Dendritic cell treated with granulocyte-macrophage colony-stimulating factor and Interleukin-4, amounts not matched to agents 40 ng/mL and 50 ng/mL, for 4 days (primary cell): ENCODE data around the gene CNGB1.
"Not testable (repeated sequence)": the region's sequence is repeated elsewhere in the genome, so short reads cannot be mapped to it uniquely, and the experiment has no call there.

ENCODE experiments used
- H3K27ac Mint-ChIP-seq: one replicate; pipeline ENCODE4 v1.8.0; 2022; ENCODE audit warnings: mild to moderate bottlenecking, mixed read lengths
- H3K27me3 Mint-ChIP-seq: one replicate; pipeline ENCODE4 v1.8.0; 2022; ENCODE audit warnings: mild to moderate bottlenecking, mixed read lengths
- H3K36me3 Mint-ChIP-seq: one replicate; pipeline ENCODE4 v1.8.0; 2022; ENCODE audit warnings: low read depth, mixed read lengths
- H3K4me1 Mint-ChIP-seq: one replicate; pipeline ENCODE4 v1.8.0; 2022; ENCODE audit warnings: low read depth, mixed read lengths
- H3K4me3 Mint-ChIP-seq: one replicate; pipeline ENCODE4 v1.8.0; 2022; ENCODE audit warnings: mild to moderate bottlenecking, moderate library complexity, mixed read lengths
- H3K9me3 Mint-ChIP-seq: one replicate; pipeline ENCODE4 v1.8.0; 2022; ENCODE audit warnings: mixed read lengths
- intact Hi-C: fragments of 100-400 bp; cut with micrococcal nuclease; formaldehyde crosslinking; loops from one replicate; pipeline ENCODE4 v1.15.0; 2022

Gene CNGB1

DNA sequence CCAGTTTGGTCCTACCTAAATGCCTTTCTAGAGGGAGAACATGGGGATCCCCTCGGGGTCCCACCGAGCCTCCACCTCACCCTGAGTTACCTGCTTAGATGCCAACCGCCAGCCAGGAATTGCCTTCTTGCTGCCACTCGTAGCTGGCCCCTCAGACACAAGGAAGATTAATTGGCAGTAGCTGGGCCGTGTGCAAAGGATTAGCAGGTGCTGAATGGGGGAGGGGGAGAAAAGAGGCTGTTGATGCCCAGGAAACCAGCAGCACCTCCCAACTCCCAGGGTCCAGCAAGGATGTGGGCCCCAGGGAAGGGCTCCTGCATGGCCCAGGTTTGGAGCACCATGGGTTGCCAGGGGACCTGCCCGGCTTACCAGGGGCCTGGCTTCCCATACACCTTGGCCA, at the start of gene CNGB1:
Gene CNGB1 (minus strand): TSS at position 159 of the 400 bp plus-strand sequence. CDS start 3,842 bp downstream, outside the sequence.
- H3K4me1 Mint-ChIP-seq, result peaks cover 5% of the 10 kb centered on the region
- H3K4me3 Mint-ChIP-seq, result no peak within 1 kb of the TSS
- no peak within 1 kb of the TSS for H3K27ac Mint-ChIP-seq
- peaks cover 1% of the 10 kb centered on the region for H3K27me3 Mint-ChIP-seq
- H3K36me3 Mint-ChIP-seq, result no peaks in the 10 kb centered on the region
- H3K9me3 Mint-ChIP-seq, result no peaks in the 10 kb centered on the region
- intact Hi-C loops, result no loop called here

DNA sequence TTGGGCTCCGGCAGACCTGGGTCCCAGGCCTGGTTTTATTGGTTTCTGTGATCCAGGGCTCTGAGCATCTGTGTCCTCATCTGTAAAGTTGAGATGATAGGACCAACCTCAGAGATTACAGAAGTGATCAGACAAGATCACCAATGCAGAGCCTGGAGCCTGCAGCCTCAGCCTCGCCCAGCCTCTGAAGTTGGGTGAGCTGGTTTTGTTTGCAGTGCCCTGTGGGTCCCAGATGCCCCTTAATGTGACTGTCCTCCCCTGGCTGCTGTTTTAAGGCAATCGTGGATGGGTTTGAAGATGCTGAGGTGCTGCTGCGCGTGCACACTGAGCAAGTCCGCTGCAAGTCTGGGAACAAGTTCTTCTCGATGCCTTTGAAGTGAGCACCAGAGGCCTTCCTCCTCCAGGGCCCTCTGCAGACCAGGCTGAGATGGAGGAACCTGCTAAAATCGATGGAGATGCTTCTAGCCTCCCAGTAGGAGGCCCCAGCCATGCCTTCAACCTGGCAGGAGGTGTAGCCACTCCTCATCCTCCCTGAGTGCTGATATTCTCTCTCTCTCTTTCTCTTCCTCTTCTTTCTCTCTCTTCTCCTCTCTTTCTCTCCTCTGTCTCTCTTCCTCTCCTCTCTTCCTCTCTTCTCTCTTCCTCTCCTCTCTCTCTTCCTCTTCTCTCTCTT, 49.1 kb upstream of the CNGB1 start:
- H3K27me3 Mint-ChIP-seq, result peaks cover 30% of the 10 kb centered on the region
- peaks cover 21% of the 10 kb centered on the region for H3K36me3 Mint-ChIP-seq
- no peaks in the 10 kb centered on the region for H3K9me3 Mint-ChIP-seq
- no peak overlapping the region for H3K27ac Mint-ChIP-seq
- intact Hi-C loops, result loop anchor here (1.0 to 5.0 kb wide), 2 partner anchors 102 to 287 kb away; no protein-coding TSS in a partner anchor
- H3K4me1 Mint-ChIP-seq, result peaks cover 19% of the 10 kb centered on the region
- H3K4me3 Mint-ChIP-seq, result no peak overlapping the region

DNA sequence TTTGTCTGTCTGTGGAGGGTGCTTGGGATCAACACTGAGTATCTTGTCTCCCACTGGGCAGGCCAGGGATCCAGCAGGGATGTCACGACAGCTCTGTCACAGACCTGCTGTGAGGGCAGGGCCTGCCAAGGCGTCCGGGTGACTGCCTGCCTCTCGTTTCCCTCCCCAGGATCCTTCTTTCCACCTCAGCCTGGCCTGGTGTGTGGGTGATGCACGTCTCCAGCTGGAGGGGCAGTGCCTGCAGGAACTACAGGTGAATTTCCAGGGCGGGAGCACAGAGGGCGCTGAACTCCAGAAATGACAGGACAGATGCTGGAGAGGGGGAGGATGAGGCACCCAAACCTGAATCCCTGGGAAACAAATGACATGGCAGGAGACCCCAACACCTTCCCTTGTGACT, 47.9 kb upstream of the CNGB1 start:
- Mint-ChIP-seq H3K27me3 (peaks cover 18% of the 10 kb centered on the region), H3K4me3 (no peak overlapping the region)

GRCh38 chr16:58016840-58017446, 46.0 kb upstream of the CNGB1 start:
- Mint-ChIP-seq H3K27ac (no peak overlapping the region), H3K4me3 (no peak overlapping the region), H3K36me3 (peaks cover 42% of the 10 kb centered on the region), H3K9me3 (no peaks in the 10 kb centered on the region), H3K27me3 (no peaks in the 10 kb centered on the region), H3K4me1 (peaks cover 8% of the 10 kb centered on the region)
- intact Hi-C loops, result no loop called here

More for the DNA sequence above, 47.9 kb upstream of the CNGB1 start:
- peaks cover 29% of the 10 kb centered on the region for H3K36me3 Mint-ChIP-seq
- no peaks in the 10 kb centered on the region for H3K9me3 Mint-ChIP-seq
- intact Hi-C loops, result no loop called here
- peaks cover 13% of the 10 kb centered on the region for H3K4me1 Mint-ChIP-seq
- no peak overlapping the region for H3K27ac Mint-ChIP-seq

DNA sequence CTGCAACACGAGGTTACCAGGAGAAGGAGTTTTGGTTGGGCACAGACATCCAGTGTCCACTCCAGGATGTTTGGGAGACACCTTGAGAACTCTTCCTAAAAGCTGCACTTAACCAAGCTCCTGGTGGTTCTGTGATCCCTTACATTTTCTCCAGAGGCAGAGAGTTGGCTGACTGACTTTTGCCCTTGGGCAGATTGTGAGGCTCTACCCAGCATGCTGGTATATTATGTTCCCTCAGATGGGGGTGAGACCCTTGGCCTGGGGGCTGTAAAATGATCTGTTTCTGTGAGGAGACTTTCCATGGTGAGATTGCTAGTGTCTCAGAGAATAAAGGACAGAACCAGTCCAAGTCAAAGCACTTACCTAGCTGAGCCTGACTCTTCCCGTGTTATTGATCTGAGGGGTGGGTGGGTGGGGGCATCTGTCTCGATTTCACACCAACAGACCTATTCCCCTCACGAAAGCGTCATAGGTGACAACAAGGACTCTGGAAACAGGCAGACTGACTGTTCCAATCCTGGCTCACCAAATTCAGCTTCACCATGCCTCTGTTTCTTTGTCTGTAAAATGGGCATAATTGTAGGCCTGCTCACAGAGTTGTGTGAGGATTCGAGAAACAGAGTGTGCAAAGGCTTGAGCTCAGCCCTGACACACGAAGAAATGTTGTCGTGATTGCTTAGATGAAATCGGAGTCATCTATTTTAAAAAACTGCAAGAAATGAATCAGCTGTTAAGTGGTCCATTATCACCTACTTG, 42.5 kb upstream of the CNGB1 start:
- Mint-ChIP-seq H3K27me3 (no peaks in the 10 kb centered on the region), H3K36me3 (peaks cover 56% of the 10 kb centered on the region), H3K9me3 (no peaks in the 10 kb centered on the region), H3K4me1 (peaks cover 1% of the 10 kb centered on the region), H3K4me3 (no peak overlapping the region), H3K27ac (no peak overlapping the region)
- intact Hi-C loops, result no loop called here

DNA sequence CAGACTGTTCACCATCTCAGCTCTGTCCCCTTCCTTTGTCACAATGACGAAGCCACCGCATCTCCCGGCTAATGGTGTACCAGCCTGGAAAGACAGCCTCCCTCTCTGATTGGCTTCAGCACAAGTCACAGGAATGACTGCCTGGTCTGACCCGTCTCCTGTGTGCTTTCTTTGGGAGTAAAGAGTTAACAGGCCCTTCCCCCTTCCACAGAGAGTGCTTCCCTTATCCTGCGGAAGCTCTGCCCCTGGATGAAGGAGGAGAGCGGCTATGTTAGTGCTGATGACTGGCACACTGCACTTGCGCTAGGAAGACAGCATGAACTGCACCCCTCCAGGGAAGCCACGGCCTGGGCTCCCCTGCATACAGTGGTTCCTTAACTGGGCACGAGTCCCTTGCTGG, 41.6 kb upstream of the CNGB1 start:
- no peak overlapping the region for H3K4me3 Mint-ChIP-seq
- H3K27ac Mint-ChIP-seq, result no peak overlapping the region
- H3K36me3 Mint-ChIP-seq, result peaks cover 65% of the 10 kb centered on the region
- intact Hi-C loops, result no loop called here
- H3K9me3 Mint-ChIP-seq, result no peaks in the 10 kb centered on the region
- peaks cover 5% of the 10 kb centered on the region for H3K4me1 Mint-ChIP-seq
- H3K27me3 Mint-ChIP-seq, result no peaks in the 10 kb centered on the region

DNA sequence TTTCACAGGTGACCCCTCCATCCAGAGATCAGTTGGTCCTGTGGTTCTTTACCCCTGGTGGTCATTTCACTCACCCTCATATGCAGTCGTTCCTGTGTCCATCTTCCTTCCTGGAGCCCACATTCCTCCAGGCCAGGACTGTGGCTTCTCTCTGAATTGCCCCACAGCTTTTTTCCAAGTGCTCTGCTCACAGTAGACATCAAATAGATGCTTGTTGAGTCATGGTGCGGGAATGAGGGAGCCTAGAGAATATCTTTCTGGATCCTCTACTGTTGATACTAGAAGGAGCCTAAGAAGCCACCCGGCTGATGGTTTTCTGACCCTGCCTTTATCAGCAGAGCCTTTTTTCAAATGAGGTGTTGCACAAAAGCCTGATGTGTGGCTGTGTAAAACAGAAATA, 40.7 kb upstream of the CNGB1 start:
- Mint-ChIP-seq H3K27me3 (no peaks in the 10 kb centered on the region), H3K9me3 (no peaks in the 10 kb centered on the region), H3K4me1 (peaks cover 5% of the 10 kb centered on the region), H3K36me3 (peaks cover 73% of the 10 kb centered on the region), H3K27ac (no peak overlapping the region), H3K4me3 (no peak overlapping the region)
- intact Hi-C loops, result no loop called here

DNA sequence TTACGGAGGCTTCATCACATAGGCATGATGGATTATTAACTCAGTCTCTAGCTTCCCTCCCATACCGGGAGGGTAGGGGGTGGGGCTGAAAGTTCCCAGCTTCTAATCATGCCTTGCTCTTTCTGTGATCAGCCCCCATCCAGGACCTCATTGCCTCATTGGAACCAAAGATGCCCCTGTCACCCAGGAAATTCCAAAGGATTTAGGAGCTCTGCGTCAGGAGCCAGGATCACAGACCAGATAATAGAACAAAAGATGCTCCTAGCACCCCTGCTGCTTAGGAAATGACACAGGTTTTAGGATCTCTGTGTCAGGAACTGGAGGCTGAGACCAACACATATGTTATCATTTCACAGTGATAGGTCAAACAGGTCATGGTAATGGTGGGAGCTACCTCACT, 40.0 kb upstream of the CNGB1 start:
- intact Hi-C loops, result no loop called here
- Mint-ChIP-seq H3K4me1 (peaks cover 5% of the 10 kb centered on the region), H3K4me3 (no peak overlapping the region), H3K27me3 (no peaks in the 10 kb centered on the region), H3K9me3 (no peaks in the 10 kb centered on the region), H3K27ac (no peak overlapping the region), H3K36me3 (peaks cover 81% of the 10 kb centered on the region)

GRCh38 chr16:58009856-58010416, 39.0 kb upstream of the CNGB1 start:
- Mint-ChIP-seq H3K4me3 (no peak overlapping the region), H3K4me1 (peaks cover 7% of the 10 kb centered on the region), H3K9me3 (no peaks in the 10 kb centered on the region), H3K36me3 (peaks cover 86% of the 10 kb centered on the region), H3K27ac (no peak overlapping the region), H3K27me3 (no peaks in the 10 kb centered on the region)
- intact Hi-C loops, result no loop called here

DNA sequence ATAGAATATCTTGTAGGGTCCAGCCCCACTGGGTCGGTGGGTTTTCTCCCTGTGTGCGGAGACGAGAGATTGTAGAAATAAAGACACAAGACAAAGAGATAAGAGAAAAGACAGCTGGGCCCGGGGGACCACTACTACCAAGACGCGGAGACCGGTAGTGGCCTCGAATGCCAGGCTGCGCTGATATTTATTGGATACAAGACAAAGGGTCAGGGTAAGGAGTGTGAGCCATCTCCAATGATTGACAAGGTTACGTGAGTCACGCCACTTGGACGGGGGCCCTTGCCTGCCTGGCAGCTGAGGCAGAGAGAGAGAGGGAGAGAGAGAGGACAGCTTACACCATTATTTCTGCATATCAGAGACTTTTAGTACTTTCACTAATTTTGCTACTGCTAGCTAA, 33.8 kb upstream of the CNGB1 start:
- not testable (repeated sequence) for H3K4me3 Mint-ChIP-seq, H3K9me3 Mint-ChIP-seq, H3K27me3 Mint-ChIP-seq, H3K27ac Mint-ChIP-seq
- intact Hi-C loops, result loop anchor here (1.0 to 5.0 kb wide), 4 partner anchors 104 to 267 kb away; partner anchors contain the start of genes KATNB1 and KIFC3
- H3K36me3 Mint-ChIP-seq, result peaks cover 80% of the 10 kb centered on the region
- H3K4me1 Mint-ChIP-seq, result peaks cover 43% of the 10 kb centered on the region

DNA sequence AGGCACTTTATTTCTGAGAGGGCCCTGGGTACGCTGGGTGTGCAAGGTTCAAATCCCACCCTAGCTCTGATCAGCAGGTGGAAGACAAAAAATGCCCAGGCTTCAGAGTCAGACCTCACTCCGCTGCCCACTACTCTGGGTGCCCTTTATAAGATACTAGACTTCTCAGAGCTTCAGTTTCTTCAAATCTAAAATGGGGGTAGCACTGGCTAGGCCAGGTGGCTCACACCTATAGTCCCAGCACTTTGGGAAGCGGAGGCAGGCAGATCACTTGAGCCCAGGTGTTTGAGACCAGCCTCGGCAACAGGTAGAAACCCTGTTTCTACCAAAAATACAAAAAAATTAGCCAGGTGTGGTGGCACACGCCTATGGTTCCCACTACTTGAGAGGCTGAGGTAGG, 32.0 kb upstream of the CNGB1 start:
- Mint-ChIP-seq H3K27me3 (no peaks in the 10 kb centered on the region), H3K4me3 (no peak overlapping the region), H3K4me1 (peaks cover 52% of the 10 kb centered on the region), H3K27ac (no peak overlapping the region), H3K36me3 (peaks cover 66% of the 10 kb centered on the region), H3K9me3 (no peaks in the 10 kb centered on the region)
- intact Hi-C loops, result loop anchor here (5.0 kb wide), 2 partner anchors 201 to 266 kb away; partner anchors contain the start of genes KATNB1 and KIFC3

GRCh38 chr16:58002416-58002800, 31.5 kb upstream of the CNGB1 start:
- H3K4me1 Mint-ChIP-seq, result peaks cover 58% of the 10 kb centered on the region
- H3K4me3 Mint-ChIP-seq, result no peak overlapping the region
- no peak overlapping the region for H3K27ac Mint-ChIP-seq
- H3K9me3 Mint-ChIP-seq, result no peaks in the 10 kb centered on the region
- intact Hi-C loops, result loop anchor here (5.0 kb wide), 2 partner anchors 200 to 265 kb away; partner anchors contain the start of genes KATNB1 and KIFC3
- no peaks in the 10 kb centered on the region for H3K27me3 Mint-ChIP-seq
- H3K36me3 Mint-ChIP-seq, result peaks cover 66% of the 10 kb centered on the region

GRCh38 chr16:58001781-58002415, 31.0 kb upstream of the CNGB1 start:
- Mint-ChIP-seq H3K4me1 (peaks cover 61% of the 10 kb centered on the region), H3K27me3 (no peaks in the 10 kb centered on the region), H3K4me3 (peak overlapping the region; percentile 97), H3K9me3 (no peaks in the 10 kb centered on the region), H3K36me3 (peaks cover 66% of the 10 kb centered on the region), H3K27ac (peak overlapping the region; percentile 94)
- intact Hi-C loops, result loop anchor here (2.0 to 5.0 kb wide), 3 partner anchors 200 to 265 kb away; partner anchors contain the start of genes KATNB1 and KIFC3
